Epithelial cell of proximal tubule (primary cell): Measurements from ENCODE around the gene RHCG. TPM values are rescaled to one million over a fixed set of nuclear protein-coding genes. Genes with fewer than 3 reads are reported as not detected.

Source experiments
- DNase-seq: peaks from one replicate; pipeline ENCODE4 v3.0.0-alpha.2; 2011; ENCODE audit warnings: low read depth
- H3K4me3 ChIP-seq: 2 replicates; pipeline ENCODE4 v1.5.1; 2011; ENCODE audit warnings: low read depth, mild to moderate bottlenecking, low read length
- total RNA-seq: library from RNA; depleted of rRNA; stranded (reverse); fragments of >200 nt; gene quantifications from 2 replicates; pipeline ENCODE4 v1.2.3, GENCODE V29; 2015
- TF ChIP-seq, protein P1 (sequence below): conservative IDR thresholded peaks from 2 replicates; pipeline ENCODE4 v1.5.1; 2012; ENCODE audit warnings: low read depth, mild to moderate bottlenecking, low read length

Gene RHCG
- total RNA-seq, 1 donor from 2014 or later: not detected

DNA sequence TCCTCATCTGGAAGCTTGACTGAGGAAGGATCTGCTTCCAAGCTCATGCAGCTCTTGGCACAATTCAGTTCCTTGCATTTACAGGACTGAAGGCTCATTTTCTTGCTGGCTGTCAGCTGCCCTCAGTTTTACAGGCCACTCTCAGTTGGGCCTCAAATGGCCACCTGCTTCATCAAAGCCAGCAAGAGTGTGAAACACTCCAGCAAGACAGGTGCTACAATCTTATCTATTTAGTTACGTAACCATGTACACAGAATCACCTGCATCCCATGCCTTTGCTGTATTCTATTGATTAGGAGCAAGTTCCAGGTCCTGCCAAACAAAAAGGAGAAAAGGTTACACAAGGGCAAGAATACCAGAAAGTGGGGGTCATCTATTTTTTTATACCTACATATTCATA lies 40.8 kb downstream of the RHCG start:
- H3K4me3 ChIP-seq: no peak overlapping the region
- no peak for DNase-seq
- TF ChIP-seq, protein P1, sequence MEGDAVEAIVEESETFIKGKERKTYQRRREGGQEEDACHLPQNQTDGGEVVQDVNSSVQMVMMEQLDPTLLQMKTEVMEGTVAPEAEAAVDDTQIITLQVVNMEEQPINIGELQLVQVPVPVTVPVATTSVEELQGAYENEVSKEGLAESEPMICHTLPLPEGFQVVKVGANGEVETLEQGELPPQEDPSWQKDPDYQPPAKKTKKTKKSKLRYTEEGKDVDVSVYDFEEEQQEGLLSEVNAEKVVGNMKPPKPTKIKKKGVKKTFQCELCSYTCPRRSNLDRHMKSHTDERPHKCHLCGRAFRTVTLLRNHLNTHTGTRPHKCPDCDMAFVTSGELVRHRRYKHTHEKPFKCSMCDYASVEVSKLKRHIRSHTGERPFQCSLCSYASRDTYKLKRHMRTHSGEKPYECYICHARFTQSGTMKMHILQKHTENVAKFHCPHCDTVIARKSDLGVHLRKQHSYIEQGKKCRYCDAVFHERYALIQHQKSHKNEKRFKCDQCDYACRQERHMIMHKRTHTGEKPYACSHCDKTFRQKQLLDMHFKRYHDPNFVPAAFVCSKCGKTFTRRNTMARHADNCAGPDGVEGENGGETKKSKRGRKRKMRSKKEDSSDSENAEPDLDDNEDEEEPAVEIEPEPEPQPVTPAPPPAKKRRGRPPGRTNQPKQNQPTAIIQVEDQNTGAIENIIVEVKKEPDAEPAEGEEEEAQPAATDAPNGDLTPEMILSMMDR: no peak

DNA sequence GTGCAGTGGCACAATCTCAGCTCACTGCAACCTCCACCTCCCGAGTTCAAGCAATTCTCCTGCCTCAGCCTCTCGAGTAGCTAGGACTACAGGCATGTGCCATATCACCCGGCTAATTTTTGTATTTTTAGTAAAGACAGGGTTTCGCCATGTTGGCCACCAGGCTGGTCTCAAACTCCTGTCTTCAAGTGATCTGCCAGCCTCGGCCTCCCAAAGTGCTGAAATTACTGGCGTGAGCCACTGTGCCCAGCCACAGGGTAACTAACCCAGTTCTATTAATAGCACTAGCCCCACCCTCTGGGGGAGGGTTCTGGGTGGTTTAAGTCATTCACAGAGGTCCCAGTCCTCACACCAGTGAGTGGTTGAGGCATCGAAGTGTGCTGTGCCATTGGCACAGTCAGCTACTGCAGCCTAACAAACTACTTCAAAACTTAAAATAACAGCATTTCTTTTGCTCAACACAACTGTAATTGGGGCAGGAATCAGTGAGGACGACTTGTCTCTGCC lies 44.0 kb downstream of the RHCG start:
- DNase-seq: no peak
- TF ChIP-seq, protein P1: no peak
- H3K4me3 ChIP-seq: no peak overlapping the region

DNA sequence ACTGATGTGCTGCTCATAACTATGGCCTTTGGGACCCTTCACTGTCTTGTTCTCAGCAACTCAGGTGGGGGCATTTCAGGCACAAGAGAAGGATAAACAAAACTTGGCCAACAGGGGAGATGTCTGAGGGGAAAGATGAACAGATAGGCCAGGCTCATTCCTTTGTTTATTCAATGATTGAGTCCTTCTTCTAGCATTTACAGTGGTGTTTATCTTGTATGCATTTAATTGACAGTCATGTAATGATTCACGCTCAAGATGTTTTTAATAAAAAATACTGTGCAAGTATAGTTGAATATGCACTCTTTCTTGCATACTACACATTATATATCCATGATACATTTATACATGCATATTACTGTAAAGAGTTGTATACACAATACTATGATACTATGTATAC lies 44.5 kb downstream of the RHCG start:
- no peak for DNase-seq
- TF ChIP-seq, protein P1: no peak

DNA sequence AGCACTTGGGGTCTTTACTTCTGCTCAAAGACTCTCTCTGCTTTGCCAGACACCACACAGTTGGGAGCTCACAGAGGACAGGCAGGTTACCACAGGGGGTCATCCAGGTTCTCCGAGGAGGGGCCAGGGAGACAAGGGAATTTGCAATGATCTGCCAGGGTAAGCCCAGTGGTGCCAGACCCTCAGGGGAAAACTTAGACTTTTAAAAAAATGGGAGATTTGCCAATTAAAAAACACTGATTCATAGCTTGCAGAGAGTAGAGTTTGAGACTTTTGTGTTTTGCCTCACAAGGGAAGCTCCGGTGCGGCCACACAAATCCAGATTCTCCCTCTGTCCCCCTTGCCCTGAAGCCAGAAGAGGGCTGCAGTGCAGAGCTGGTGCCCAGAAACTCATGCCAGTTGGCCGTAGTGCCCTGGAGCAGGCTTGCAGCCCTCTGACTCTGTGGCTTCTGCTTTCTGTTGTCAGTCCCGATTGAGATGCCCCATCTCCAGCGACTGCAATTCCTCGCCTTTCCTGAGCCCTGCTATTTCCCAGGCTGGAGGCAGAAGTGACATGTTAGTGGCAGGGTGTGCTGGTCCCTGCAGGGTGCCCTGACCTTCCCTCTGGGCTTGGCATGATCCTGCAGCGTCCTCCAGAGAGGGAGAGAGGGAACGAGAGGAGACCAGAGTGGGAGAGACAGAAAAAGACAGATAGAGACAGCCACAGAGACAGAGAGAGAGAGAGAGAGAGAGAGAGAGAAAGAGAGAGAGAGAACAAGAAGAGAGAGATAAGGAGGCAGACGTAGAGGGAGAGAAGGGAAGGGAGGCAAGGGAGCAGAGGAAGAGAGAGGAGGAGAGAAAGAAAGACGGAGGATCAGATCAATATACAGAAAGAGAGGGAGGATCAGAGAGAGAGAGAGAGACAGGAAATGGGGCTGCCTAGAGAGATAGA lies 46.0 kb downstream of the RHCG start:
- no peak overlapping the region for H3K4me3 ChIP-seq
- no peak for DNase-seq
- TF ChIP-seq, protein P1: no peak

More for the DNA sequence above, 44.5 kb downstream of the RHCG start:
- H3K4me3 ChIP-seq: no peak overlapping the region

DNA sequence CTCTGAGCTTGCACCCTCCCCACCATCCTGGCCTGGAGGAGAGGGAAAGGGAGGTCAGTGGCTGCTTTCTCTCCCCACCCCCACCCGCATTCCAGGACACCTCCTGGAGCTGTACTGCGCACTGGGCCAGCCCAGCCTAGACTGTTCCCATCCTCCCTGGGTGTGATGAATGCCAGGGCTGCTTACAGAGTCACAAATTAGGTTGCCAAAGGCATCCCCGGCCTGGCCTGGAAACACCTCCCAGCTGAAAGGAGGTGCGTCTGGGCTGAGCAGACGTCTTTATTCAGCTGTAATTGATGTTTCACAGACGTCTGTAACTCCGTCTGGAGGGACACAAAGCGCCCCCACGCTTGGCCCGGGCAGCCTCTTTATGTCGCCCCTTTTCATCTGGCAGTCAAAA lies 47.6 kb downstream of the RHCG start:
- H3K4me3 ChIP-seq: no peak overlapping the region
- TF ChIP-seq, protein P1: no peak
- DNase-seq: no peak

DNA sequence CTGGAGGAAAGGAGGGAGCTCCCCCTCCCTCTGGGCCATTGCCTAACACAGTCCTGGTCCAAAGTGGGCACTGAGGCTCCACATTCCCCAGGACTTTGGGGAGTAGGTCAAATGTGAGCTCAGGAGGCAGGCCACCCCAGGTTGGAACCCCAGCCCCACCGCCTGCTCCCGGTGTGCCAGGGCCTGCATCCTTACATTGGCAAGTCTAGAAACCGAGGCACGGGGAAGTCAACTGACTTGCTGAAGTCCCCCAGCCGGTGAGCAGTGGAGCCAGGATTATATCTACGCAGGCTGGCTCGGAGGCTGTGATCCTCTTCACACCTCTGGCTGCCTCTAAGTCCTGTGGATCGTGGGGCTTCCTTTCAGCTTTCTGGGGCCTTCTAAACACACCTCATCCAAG lies 48.7 kb downstream of the RHCG start:
- no peak for DNase-seq
- no peak overlapping the region for H3K4me3 ChIP-seq
- TF ChIP-seq, protein P1: no peak
